Skin epidermis (tissue), 12 donors: Measurements from ENCODE around the gene NECAB3.
A peak's percentile ranks its signal among the peaks of the same experiment; 100 is the strongest.

Experiments
- H3K27ac ChIP-seq, 21 experiments: fragments of 200-600 bp; sonication (generic) in 11 of 21; one replicate each; pipeline ENCODE4 v1.5.0; 2020; ENCODE audit warnings: mild to moderate bottlenecking in 3 of 21, inconsistent platforms in 2 of 21, moderate library complexity in 2 of 21
- H3K4me3 ChIP-seq, 7 experiments: fragments of 200-600 bp; sonication (generic) in 2 of 7; one replicate each; pipeline ENCODE4 v1.5.0; 2020; ENCODE audit warnings: inconsistent platforms in 2 of 7, mild to moderate bottlenecking in 2 of 7, moderate library complexity in 1 of 7

Gene NECAB3

GRCh38 chr20:33681728-33682353, 7.6 kb upstream of the NECAB3 start:
- Histone ChIP-seq H3K4me3 (no peak overlapping the region), H3K27ac (no peak overlapping the region)

DNA sequence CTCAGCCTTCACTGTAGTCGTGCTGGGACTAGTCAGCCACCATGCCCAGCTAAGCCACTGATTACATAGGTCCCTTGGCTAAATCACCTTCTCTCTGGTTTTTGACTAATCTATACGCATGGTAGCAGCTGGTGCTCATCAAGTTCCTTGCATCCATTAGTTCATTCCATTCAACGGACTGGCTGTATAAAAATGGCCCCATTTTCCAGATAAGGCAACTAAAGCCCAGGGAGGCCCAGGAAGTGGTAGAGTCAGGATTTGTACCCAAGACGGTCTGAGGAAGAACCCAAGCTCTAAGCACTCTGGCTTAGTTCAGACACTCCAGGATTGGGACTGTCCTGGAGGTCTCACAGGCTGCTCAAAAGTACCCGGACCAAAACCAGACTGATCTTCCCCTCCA, 7.1 kb upstream of the NECAB3 start:
- Histone ChIP-seq H3K4me3 (no peak overlapping the region), H3K27ac (no peak overlapping the region)

DNA sequence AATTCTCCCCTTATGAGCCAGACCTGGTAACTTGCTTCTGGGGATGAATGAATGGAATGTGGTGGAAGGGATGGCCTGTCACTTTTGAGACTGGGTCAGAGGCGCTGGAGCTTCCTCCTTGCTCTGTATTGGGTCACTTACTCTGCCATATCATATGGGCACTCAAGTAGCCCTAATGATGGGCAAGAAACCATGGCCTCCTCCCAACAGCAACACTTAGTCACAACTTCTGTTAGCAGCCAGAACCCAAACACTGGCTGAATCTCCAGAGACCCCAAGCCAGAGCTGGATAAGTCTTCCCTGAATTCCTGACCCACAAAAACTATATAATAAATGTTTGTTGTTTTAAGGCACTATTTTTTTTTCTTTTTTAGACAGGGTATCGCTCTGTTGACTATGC, 6.5 kb upstream of the NECAB3 start:
- H3K27ac ChIP-seq = peak overlapping the region in 1 of 21 experiments; percentile 55

DNA sequence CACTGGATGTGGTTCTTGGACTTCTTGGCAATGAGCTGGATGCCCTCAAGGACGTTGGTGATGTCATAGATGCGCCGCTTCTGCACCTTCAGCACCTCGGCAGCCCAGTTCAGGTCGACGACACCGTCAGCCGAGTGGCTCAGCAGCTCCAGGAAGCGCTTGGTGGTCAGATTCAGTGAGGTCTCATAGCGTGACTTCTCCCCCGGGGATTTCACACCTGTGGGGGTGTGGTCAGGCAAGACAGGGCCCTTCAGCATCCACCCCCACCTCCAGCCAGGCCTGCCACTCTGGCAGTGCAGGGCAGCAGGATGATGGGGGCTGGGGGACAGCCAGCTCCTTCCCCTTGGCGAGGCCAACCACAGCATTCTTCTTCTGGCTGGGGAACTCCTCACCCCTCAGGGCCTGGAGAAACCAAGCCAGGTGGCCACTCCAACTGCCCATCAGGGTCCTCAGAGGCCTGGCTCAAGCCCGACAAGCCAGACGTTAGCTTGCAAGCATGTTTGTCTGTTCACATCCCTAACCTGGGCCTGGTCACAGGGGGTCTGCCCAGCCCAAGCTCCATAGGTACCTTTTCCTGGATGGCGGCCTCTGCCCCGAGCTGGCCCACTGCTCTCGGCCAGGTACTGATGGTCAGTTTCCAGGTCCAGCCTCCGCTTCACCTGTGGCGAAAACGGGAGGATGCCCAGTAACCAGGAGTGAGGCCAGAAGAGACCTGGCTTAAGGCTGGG, 5.7 kb upstream of the NECAB3 start:
- no peak overlapping the region for H3K4me3 ChIP-seq
- peak overlapping the region in 2 of 21 experiments; percentile 32 to 55 for H3K27ac ChIP-seq

More for the DNA sequence above, 6.5 kb upstream of the NECAB3 start:
- no peak overlapping the region for H3K4me3 ChIP-seq

DNA sequence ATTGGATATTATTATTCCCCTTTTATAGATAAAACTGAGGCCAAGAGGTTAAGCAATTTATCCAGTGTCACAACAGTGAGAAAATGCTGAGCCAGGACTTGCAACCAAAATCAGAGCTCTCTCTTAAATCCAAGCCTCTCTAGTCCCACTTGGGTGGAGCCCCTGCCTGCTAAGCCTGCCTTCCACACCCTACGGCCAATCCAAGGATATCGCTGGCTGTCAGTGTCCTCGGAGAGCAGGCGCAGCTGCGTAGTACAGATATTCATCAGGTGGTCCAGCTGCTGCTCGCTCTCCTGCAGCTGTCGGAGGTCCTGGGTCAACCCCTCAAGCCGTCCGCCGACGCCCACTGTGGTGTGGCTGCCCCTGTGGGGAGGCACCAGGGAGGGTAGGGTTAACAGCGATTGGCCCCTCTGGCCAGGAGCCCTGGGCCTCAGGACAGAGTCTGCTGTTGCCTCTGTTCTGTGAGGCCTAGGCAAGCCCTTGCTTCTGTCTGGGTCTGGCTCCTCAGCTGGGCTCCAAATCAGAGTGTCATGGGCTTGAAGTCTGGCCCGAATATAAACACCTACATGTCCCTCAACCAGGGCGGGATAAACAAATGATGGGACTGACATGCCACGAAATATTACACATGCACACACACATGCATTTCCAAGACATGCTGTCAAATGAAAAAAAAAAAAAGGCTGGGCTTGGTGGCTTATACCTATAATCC, 3.9 kb upstream of the NECAB3 start:
- Histone ChIP-seq H3K27ac (peak overlapping the region in 3 of 21 experiments; percentile 1 to 55 (median 20)), H3K4me3 (no peak overlapping the region)

GRCh38 chr20:33676652-33677645, 2.7 kb upstream of the NECAB3 start:
- Histone ChIP-seq H3K4me3 (no peak overlapping the region), H3K27ac (peak overlapping the region in 6 of 21 experiments; percentile 9 to 90 (median 58))

- Histone ChIP-seq H3K4me3 (no peak overlapping the region), H3K27ac (peak overlapping the region in 15 of 21 experiments; percentile 10 to 90 (median 68))
These were observed 1.9 kb upstream of the NECAB3 start for GRCh38 chr20:33676121-33676520.

GRCh38 chr20:33675136-33675959, 1.1 kb upstream of the NECAB3 start:
- Histone ChIP-seq H3K4me3 (peak overlapping the region in 5 of 7 experiments; percentile 49 to 78 (median 58)), H3K27ac (peak overlapping the region in 19 of 21 experiments; percentile 10 to 90 (median 70))

- H3K4me3 ChIP-seq = peak overlapping the region; percentile 49 to 78 (median 56)
- peak overlapping the region in 20 of 21 experiments; percentile 12 to 88 (median 75) for H3K27ac ChIP-seq
These were observed 576 bp downstream of the NECAB3 start for GRCh38 chr20:33673410-33674293.

DNA sequence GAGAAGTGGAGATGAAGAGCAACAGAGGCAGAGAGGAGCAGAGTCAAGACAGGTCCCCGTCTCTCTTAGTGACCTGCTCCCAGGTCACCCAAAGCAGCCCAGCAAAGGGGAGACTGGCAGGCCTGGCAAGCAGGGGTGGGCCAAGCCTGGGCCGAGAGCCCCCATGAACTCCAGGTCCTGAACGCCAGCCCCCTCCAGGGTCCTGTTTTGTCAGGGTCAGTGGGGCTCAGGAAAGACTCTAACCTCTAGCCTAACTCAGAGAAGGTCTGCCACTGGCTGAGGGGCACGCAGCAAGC, 1.2 kb downstream of the NECAB3 start:
- peak overlapping the region in 9 of 21 experiments; percentile 63 to 88 (median 83) for H3K27ac ChIP-seq
- H3K4me3 ChIP-seq = peak overlapping the region in 4 of 7 experiments; percentile 49 to 78 (median 60)

DNA sequence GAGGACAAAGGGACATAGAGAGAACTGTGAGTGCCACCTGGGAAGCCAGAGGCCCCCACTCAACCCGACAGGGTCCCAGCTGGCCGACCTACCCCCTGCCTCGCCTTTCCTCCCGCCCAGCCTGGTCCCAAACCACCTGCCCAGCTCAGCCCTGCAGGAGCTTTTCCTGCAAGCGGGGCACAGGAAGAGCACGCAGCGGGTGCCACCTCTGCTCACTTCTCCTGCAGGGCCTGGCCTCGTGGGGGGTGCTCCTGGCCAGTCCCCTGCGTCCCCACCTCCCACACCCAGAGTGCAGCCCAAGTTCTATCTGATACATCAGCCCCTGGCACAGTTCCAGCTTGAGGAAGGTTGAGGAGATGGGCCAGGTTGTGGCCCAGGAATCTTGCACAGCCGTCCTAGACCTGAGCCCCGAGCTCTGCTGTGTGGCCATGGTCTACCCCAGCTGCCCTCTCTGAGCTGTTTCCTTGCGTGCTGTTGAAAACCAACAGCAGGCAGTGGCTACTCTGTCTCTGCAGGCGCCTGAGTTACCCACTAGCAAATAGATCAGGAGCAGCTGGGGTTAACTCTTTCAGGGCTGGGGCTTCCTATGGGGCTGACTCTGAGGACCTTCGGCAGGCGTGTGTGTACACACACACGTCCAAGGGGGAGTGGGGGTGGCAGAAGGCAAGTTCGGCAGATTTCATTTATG, 1.7 kb downstream of the NECAB3 start:
- Histone ChIP-seq H3K4me3 (peak overlapping the region in 3 of 7 experiments; percentile 56 to 78 (median 64)), H3K27ac (peak overlapping the region in 6 of 21 experiments; percentile 63 to 88 (median 86))

DNA sequence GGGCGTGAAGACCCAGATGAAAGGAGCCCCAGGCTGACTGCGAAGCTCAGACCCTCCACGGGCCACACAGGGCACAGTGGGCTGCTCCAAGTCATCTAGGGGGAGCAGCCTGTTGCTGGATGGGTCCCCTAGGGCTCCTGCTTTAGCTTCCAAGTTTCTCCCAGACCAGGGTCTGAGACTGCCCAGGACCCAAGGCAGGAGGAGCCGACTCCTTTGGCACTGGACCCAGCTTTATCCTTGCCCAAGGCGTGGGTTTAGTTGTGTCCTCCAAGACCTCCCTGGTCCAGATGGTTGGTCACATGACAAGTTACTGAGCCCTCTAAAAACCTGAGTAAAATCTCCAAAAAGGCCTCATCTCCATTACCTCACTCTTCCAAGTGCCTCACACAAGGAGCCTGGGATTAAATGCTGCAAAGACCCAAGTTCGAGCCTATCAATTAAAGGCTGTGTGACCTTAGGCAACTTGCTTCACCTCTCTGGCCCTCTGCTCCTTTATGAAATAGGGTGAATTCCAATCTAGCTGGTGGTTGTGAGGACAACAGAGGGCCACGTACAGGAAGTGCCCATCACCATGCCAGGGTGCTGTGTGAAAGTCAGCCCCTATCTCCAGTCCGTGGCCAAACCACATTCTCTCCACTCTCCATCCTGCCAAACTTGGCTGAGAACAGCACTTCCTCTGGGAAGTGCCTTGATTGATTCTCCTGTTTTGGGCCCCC, 2.5 kb downstream of the NECAB3 start:
- no peak overlapping the region for H3K4me3 ChIP-seq
- peak overlapping the region in 2 of 21 experiments; percentile 9 to 25 for H3K27ac ChIP-seq

DNA sequence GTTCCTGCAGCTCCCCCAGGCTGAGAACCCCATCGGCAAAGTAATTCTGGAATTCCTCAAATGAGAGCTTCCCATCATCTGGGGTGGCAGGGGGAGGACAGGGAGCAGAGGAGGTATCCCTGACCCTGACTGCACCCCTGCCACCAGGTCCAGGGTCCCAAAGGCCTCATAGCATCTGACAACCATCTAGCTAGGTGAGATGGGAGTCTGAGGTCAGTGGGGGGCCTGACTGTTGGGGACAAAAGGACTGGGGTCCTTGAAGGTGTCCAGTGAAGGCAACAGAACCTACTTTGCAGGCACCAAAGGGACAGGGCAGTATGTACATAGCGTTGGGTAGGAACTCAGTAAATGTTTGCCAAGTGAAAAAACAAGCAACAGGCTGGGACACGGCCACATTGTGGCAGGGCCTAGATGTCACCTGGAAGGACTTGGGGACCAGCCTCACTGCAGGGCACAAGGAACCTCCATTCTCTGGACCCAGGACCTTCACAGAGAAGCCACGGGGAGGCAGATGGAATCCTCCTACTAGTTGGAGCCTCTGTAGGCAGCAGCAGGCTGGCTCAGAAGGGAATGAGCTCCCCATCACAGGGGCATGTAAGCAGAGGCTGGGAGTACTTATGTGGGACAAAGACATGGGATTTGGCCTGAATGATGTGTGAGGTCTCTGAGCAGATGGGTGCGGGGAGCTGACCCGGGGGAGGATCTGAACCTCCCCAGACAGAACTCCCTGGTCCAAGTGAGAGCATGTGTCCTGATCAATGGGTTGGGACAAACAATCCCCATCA, 3.3 kb downstream of the NECAB3 start:
- Histone ChIP-seq H3K4me3 (no peak overlapping the region), H3K27ac (peak overlapping the region in 1 of 21 experiments; percentile 45)

DNA sequence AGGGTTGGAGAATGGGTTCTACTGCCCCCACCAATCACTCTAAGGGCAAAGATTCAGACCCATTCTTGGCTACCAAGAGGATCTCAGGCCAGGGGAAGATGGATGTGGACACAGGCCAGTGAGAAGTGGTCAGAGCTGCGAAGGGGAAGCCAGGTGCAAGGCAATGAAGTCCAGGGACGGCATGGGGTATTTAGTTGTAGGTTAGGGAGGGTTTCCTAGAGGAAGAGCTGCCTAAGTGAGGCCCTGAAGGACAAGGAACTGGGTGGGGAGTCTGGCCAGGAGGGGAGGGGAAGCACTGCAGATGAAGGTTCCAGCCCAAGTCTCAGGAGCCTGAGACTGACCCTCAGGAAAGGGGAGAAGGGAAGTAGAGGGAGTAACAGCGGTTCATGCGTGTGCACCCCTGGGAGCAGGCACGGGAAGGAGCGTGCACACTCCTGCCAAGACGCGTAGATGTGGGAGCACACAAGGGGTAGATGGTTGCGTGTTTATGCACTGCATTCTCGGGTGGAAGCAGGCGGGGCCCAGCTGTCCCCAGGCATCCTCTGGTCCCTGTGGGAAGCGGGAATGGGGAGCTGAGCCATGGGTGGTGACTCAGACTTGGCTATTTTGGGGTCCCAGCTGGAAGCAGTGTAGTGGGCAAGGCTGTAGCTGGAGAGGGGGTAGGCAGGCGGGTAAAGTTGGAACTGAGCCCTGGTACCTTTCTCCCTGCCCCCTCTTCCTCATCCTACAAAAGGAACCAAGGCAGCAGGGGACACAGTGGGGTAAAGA, 4.2 kb downstream of the NECAB3 start:
- H3K27ac ChIP-seq = no peak overlapping the region

GRCh38 chr20:33669224-33669623, 5.0 kb downstream of the NECAB3 start:
- Histone ChIP-seq H3K27ac (peak overlapping the region in 1 of 21 experiments; percentile 15), H3K4me3 (no peak overlapping the region)

More for the DNA sequence above, 4.2 kb downstream of the NECAB3 start:
- no peak overlapping the region for H3K4me3 ChIP-seq
